Mucosa of rectum (tissue), 2 donors: ENCODE results near the gene SPAG7.

Experiments used
- H3K27ac ChIP-seq, 2 donors: one replicate each; pipeline ENCODE4 v1.7.0; 2013; ENCODE audit warnings: inconsistent platforms in 2 of 2, low read depth in 2 of 2, low read length in 2 of 2
- H3K27me3 ChIP-seq, 2 donors: one replicate each; pipeline ENCODE4 v1.7.0; 2013; ENCODE audit warnings: low read length in 2 of 2; ENCODE audit not compliant: control insufficient read depth in 2 of 2, insufficient read depth in 2 of 2
- H3K36me3 ChIP-seq, 2 donors: one replicate each; pipeline ENCODE4 v1.7.0; 2013; ENCODE audit warnings: low read length in 2 of 2; ENCODE audit not compliant: control insufficient read depth in 2 of 2, insufficient read depth in 2 of 2
- H3K4me1 ChIP-seq, 2 donors: one replicate each; pipeline ENCODE4 v1.7.0; 2013; ENCODE audit warnings: low read length in 2 of 2, mild to moderate bottlenecking in 1 of 2; ENCODE audit not compliant: control insufficient read depth in 2 of 2, insufficient read depth in 2 of 2
- H3K4me3 ChIP-seq, 2 donors: one replicate each; pipeline ENCODE4 v1.7.0; 2013; ENCODE audit warnings: low read length in 2 of 2
- H3K9ac ChIP-seq, 2 donors: one replicate each; pipeline ENCODE4 v1.7.0; 2013; ENCODE audit warnings: low read length in 2 of 2, low read depth in 1 of 2, mild to moderate bottlenecking in 1 of 2
- H3K9me3 ChIP-seq, 2 donors: one replicate each; pipeline ENCODE4 v1.7.0; 2013; ENCODE audit warnings: low read length in 2 of 2; ENCODE audit not compliant: control insufficient read depth in 2 of 2
- donor health status: healthy.
- donor health status: Normal muscosa, but diverticular disease.

Gene SPAG7

GRCh38 chr17:4938688-4939545 is 28.7 kb downstream of the SPAG7 start:
- peak overlapping the region; percentile 92 to 99 for H3K9ac ChIP-seq
- peak overlapping the region; percentile 89 to 91 for H3K27ac ChIP-seq
- H3K36me3 ChIP-seq: peaks cover 32 to 39% of the 10 kb centered on the region in 2 donors
- no peaks in the 10 kb centered on the region for H3K27me3 ChIP-seq
- H3K4me1 ChIP-seq: peaks cover 31 to 35% of the 10 kb centered on the region in 2 donors
- no peaks in the 10 kb centered on the region for H3K9me3 ChIP-seq
- peak overlapping the region; percentile 79 to 87 for H3K4me3 ChIP-seq

DNA sequence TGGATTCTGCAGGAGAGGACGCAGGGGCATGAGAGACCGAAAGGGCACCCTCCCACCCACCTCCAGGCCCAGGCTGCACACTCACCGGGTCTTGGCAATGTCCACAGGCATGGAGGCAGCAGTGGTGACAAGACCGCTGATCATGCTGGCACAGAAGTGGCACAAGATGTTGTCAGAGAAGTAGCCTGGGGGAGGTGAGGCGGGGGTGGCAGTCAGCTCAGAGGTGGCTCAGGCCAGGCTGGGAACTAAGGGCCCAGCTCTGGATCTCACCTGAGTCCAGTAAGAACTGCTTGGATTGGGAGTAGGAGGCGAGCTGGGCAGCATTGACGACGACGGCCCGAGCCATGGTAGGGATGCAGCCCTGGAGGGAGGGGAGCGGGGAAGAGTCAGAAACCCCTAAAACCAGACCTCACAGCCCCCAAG is 29.5 kb downstream of the SPAG7 start:
- peak overlapping the region; percentile 79 to 87 for H3K4me3 ChIP-seq

DNA sequence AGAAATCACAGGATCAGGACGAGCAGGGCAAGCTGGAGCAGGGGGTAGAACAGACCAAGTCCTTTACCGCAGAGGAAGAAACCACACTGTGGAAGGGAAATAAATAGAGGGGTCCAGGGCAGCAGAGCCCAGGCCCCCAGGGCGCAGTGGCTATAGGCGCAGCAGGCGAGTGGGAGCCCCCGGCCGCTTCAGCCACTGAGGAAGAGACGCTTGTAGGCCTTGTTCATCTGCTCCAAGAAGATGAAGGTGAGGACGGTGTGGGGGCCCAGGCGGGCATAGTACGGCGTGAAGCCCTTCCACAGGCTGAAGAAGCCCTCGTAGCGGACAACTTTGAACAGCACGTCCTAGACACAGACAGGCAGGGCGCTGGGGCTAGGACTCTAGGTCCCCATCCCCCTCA is 30.1 kb downstream of the SPAG7 start:
- Histone ChIP-seq H3K36me3 (peaks cover 23 to 26% of the 10 kb centered on the region in 2 donors), H3K9ac (no peak overlapping the region), H3K9me3 (no peaks in the 10 kb centered on the region), H3K4me1 (peaks cover 32% of the 10 kb centered on the region in 2 donors), H3K27ac (no peak overlapping the region), H3K4me3 (no peak overlapping the region), H3K27me3 (no peaks in the 10 kb centered on the region)

More for the DNA sequence above, 29.5 kb downstream of the SPAG7 start:
- H3K36me3 ChIP-seq: peaks cover 27 to 32% of the 10 kb centered on the region in 2 donors
- H3K27me3 ChIP-seq: no peaks in the 10 kb centered on the region
- peak overlapping the region in 1 of 2 donors; percentile 89 for H3K27ac ChIP-seq
- H3K4me1 ChIP-seq: peaks cover 32% of the 10 kb centered on the region in 2 donors
- no peaks in the 10 kb centered on the region for H3K9me3 ChIP-seq
- H3K9ac ChIP-seq: peak overlapping the region in 1 of 2 donors; percentile 92

- H3K4me3 ChIP-seq: no peak overlapping the region
- H3K27ac ChIP-seq: no peak overlapping the region
- H3K4me1 ChIP-seq: peaks cover 29 to 30% of the 10 kb centered on the region in 2 donors
- no peaks in the 10 kb centered on the region for H3K9me3 ChIP-seq
- no peaks in the 10 kb centered on the region for H3K27me3 ChIP-seq
- H3K36me3 ChIP-seq: peaks cover 16 to 24% of the 10 kb centered on the region in 2 donors
- H3K9ac ChIP-seq: no peak overlapping the region
Observed at GRCh38 chr17:4936436-4936835, 31.2 kb downstream of the SPAG7 start.

GRCh38 chr17:4935650-4936049 is 32.0 kb downstream of the SPAG7 start:
- Histone ChIP-seq H3K27me3 (no peaks in the 10 kb centered on the region), H3K27ac (no peak overlapping the region), H3K9me3 (no peaks in the 10 kb centered on the region), H3K9ac (no peak overlapping the region), H3K36me3 (peaks cover 16 to 24% of the 10 kb centered on the region in 2 donors), H3K4me1 (peaks cover 22 to 23% of the 10 kb centered on the region in 2 donors), H3K4me3 (no peak overlapping the region)

- Histone ChIP-seq H3K9ac (peak overlapping the region in 1 of 2 donors; percentile 41), H3K4me1 (peaks cover 21 to 23% of the 10 kb centered on the region in 2 donors), H3K27me3 (no peaks in the 10 kb centered on the region), H3K4me3 (peak overlapping the region; percentile 22), H3K9me3 (no peaks in the 10 kb centered on the region), H3K36me3 (peaks cover 16 to 24% of the 10 kb centered on the region in 2 donors), H3K27ac (no peak overlapping the region)
Observed at GRCh38 chr17:4934173-4934979, 33.2 kb downstream of the SPAG7 start.

- H3K4me3 ChIP-seq: peak overlapping the region in 1 of 2 donors; percentile 22
- peak overlapping the region in 1 of 2 donors; percentile 41 for H3K9ac ChIP-seq
- H3K36me3 ChIP-seq: peaks cover 16 to 24% of the 10 kb centered on the region in 2 donors
- H3K27me3 ChIP-seq: no peaks in the 10 kb centered on the region
- H3K9me3 ChIP-seq: no peaks in the 10 kb centered on the region
- H3K27ac ChIP-seq: no peak overlapping the region
- peaks cover 14 to 16% of the 10 kb centered on the region in 2 donors for H3K4me1 ChIP-seq
Observed at GRCh38 chr17:4933646-4934045, 34.0 kb downstream of the SPAG7 start.

GRCh38 chr17:4932756-4933155 is 34.9 kb downstream of the SPAG7 start:
- H3K4me1 ChIP-seq: peaks cover 7 to 9% of the 10 kb centered on the region in 2 donors
- H3K4me3 ChIP-seq: no peak overlapping the region
- H3K36me3 ChIP-seq: peaks cover 10 to 16% of the 10 kb centered on the region in 2 donors
- H3K9ac ChIP-seq: no peak overlapping the region
- no peaks in the 10 kb centered on the region for H3K27me3 ChIP-seq
- H3K27ac ChIP-seq: no peak overlapping the region
- no peaks in the 10 kb centered on the region for H3K9me3 ChIP-seq

GRCh38 chr17:4931963-4932362 is 35.7 kb downstream of the SPAG7 start, which contains the start of gene GP1BA:
GP1BA (plus strand) TSS chr17:4932277; CDS start chr17:4932605, 328 bp downstream.
- Histone ChIP-seq H3K9ac (no peak within 1 kb of the TSS), H3K4me3 (no peak within 1 kb of the TSS), H3K27me3 (no peaks in the 10 kb centered on the region), H3K9me3 (no peaks in the 10 kb centered on the region), H3K27ac (no peak within 1 kb of the TSS), H3K36me3 (peaks cover 3 to 10% of the 10 kb centered on the region in 2 donors), H3K4me1 (peaks cover 7 to 9% of the 10 kb centered on the region in 2 donors)

GRCh38 chr17:4928881-4929280 is 38.7 kb downstream of the SPAG7 start:
- no peaks in the 10 kb centered on the region for H3K27me3 ChIP-seq
- H3K9me3 ChIP-seq: no peaks in the 10 kb centered on the region
- no peaks in the 10 kb centered on the region for H3K36me3 ChIP-seq
- H3K27ac ChIP-seq: no peak overlapping the region
- H3K4me3 ChIP-seq: no peak overlapping the region
- peaks cover under 1% of the 10 kb centered on the region in 2 donors for H3K4me1 ChIP-seq
- no peak overlapping the region for H3K9ac ChIP-seq
